Measurements from ENCODE around the gene GTF2F1.

Gene GTF2F1

GRCh38 chr19:6383188-6383587 is 9.8 kb downstream of the GTF2F1 start:
- Histone ChIP-seq H3K27me3 (replicated peaks; ENCODE audit: control insufficient read depth, insufficient read depth, low read length) (no peaks in the 10 kb centered on the region), H3K36me3 (ENCODE audit: control insufficient read depth, insufficient read depth, low read length) (peaks cover 47% of the 10 kb centered on the region), H3K4me3 (replicated peaks; ENCODE audit: low read depth, low read length) (no peak overlapping the region)
- TF ChIP-seq CTCF (IDR thresholded peaks at IDR 0.05; ENCODE audit: insufficient read depth, low read length, poor library complexity, severe bottlenecking) = no peak
- DNase-seq (ENCODE audit: extremely low read depth, insufficient read length) = no peak

GRCh38 chr19:6381030-6381750 is 11.8 kb downstream of the GTF2F1 start:
- H3K27me3 ChIP-seq (replicated peaks; ENCODE audit: control insufficient read depth, insufficient read depth, low read length) = no peaks in the 10 kb centered on the region
- DNase-seq (ENCODE audit: extremely low read depth, insufficient read length) = no peak
- no peak overlapping the region for H3K4me3 ChIP-seq (replicated peaks; ENCODE audit: low read depth, low read length)
- H3K36me3 ChIP-seq (ENCODE audit: control insufficient read depth, insufficient read depth, low read length) = peaks cover 35% of the 10 kb centered on the region
- no peak for TF ChIP-seq CTCF (IDR thresholded peaks at IDR 0.05; ENCODE audit: insufficient read depth, low read length, poor library complexity, severe bottlenecking)

- H3K27me3 ChIP-seq (replicated peaks; ENCODE audit: control insufficient read depth, insufficient read depth, low read length) = no peaks in the 10 kb centered on the region
- peaks cover 36% of the 10 kb centered on the region for H3K36me3 ChIP-seq (ENCODE audit: control insufficient read depth, insufficient read depth, low read length)
- no peak overlapping the region for H3K4me3 ChIP-seq (replicated peaks; ENCODE audit: low read depth, low read length)
- DNase-seq (ENCODE audit: extremely low read depth, insufficient read length) = no peak
- TF ChIP-seq CTCF (IDR thresholded peaks at IDR 0.05; ENCODE audit: insufficient read depth, low read length, poor library complexity, severe bottlenecking) = no peak
Observed at GRCh38 chr19:6379744-6380143, 13.2 kb downstream of the GTF2F1 start.

GRCh38 chr19:6378486-6378885 is 14.5 kb downstream of the GTF2F1 start:
- no peak overlapping the region for H3K4me3 ChIP-seq (replicated peaks; ENCODE audit: low read depth, low read length)
- no peak for DNase-seq (ENCODE audit: extremely low read depth, insufficient read length)
- no peaks in the 10 kb centered on the region for H3K27me3 ChIP-seq (replicated peaks; ENCODE audit: control insufficient read depth, insufficient read depth, low read length)
- H3K36me3 ChIP-seq (ENCODE audit: control insufficient read depth, insufficient read depth, low read length) = peaks cover 31% of the 10 kb centered on the region
- TF ChIP-seq CTCF (IDR thresholded peaks at IDR 0.05; ENCODE audit: insufficient read depth, low read length, poor library complexity, severe bottlenecking) = no peak

- DNase-seq (ENCODE audit: extremely low read depth, insufficient read length) = no peak
- no peak for TF ChIP-seq CTCF (IDR thresholded peaks at IDR 0.05; ENCODE audit: insufficient read depth, low read length, poor library complexity, severe bottlenecking)
- H3K27me3 ChIP-seq (replicated peaks; ENCODE audit: control insufficient read depth, insufficient read depth, low read length) = no peaks in the 10 kb centered on the region
- peaks cover 27% of the 10 kb centered on the region for H3K36me3 ChIP-seq (ENCODE audit: control insufficient read depth, insufficient read depth, low read length)
- no peak overlapping the region for H3K4me3 ChIP-seq (replicated peaks; ENCODE audit: low read depth, low read length)
Observed at GRCh38 chr19:6378041-6378440, 14.9 kb downstream of the GTF2F1 start.
